Psoas muscle (tissue), 8 donors: ENCODE results near the gene TCERG1L. TPM values are rescaled to one million over a fixed set of nuclear protein-coding genes. Genes with fewer than 3 reads are reported as not detected.

Experiments used
- ATAC-seq, 4 donors: fragments of 200-7000 bp; cut with Tn5 transposase; one replicate each; pipeline ENCODE4 v1.9.1; 2020; ENCODE audit warnings: moderate library complexity in 3 of 4, mild to moderate bottlenecking in 2 of 4
- DNase-seq, 2 donors: peaks; one replicate each; pipeline ENCODE4 v3.0.0-alpha.2; 2020
- H3K27ac ChIP-seq: fragments of 200-600 bp; one replicate; pipeline ENCODE4 v1.8.0; 2022
- H3K27me3 ChIP-seq, 3 donors: fragments of 200-600 bp in 1 of 3; one replicate each; pipeline versions ENCODE4 v1.6.1 to v1.8.0; 2013 to 2022; ENCODE audit warnings: low read length in 2 of 3, mild to moderate bottlenecking in 2 of 3, moderate library complexity in 1 of 3; ENCODE audit not compliant: insufficient read depth in 3 of 3
- H3K36me3 ChIP-seq, 2 donors: fragments of 200-600 bp in 1 of 2; one replicate each; pipeline versions ENCODE4 v1.6.1 to v1.8.0; 2013 to 2022; ENCODE audit warnings: low read depth in 1 of 2, mild to moderate bottlenecking in 1 of 2, moderate library complexity in 1 of 2; ENCODE audit not compliant: insufficient read depth in 1 of 2
- H3K4me1 ChIP-seq: fragments of 200-600 bp; one replicate; pipeline ENCODE4 v1.8.0; 2022
- H3K4me3 ChIP-seq: fragments of 200-600 bp; one replicate; pipeline ENCODE4 v1.8.0; 2022; ENCODE audit warnings: mild to moderate bottlenecking
- H3K9me3 ChIP-seq: fragments of 200-600 bp; one replicate; pipeline ENCODE4 v1.8.0; 2022
- WGBS, 3 donors: extraction: QIAGEN DNeasy Blood & Tissue Kit; methylation state at CpG; one replicate each; pipeline versions ENCODE4 v1.1.6 to v1.1.7; 2013; 5-methylcytosine and 5-hydroxymethylcytosine counted together
- intact Hi-C, 2 donors: fragments of 100-400 bp; cut with DNase I; formaldehyde crosslinking; loops; one replicate each; pipeline versions ENCODE4 v1.11.0 to v1.14.2; 2022
- polyA plus RNA-seq, 3 donors: library from polyadenylated mRNA; stranded (reverse); fragments of 200-250 nt; gene quantifications; one replicate each; pipeline ENCODE4 v1.2.3, GENCODE V29; 2013
- total RNA-seq, 4 donors: library from RNA; stranded (reverse); fragmentation: NEBNext Ultra II Directional in 2 of 4; extraction: Animal tissue kit (Norgen Biotek cat#: 25700) in 2 of 4; gene quantifications; one replicate each; pipeline versions ENCODE4 v1.2.1 to v1.2.4, GENCODE V29; 2021 to 2023
- TF ChIP-seq, protein P1 (sequence below): fragments of 200-600 bp; IDR thresholded peaks from one replicate; pipeline ENCODE4 v1.8.0; 2022; ENCODE audit warnings: antibody characterized with exemption
- donor health status: healthy with polysubstance abuse.
- donor health status: DM: no; HTN: no; CAD: no; lungs with moderate emphysema.
- donor health status: Bipolar disorder and iron deficiency.
- donor health status: healthy.
- donor health status: DM: yes; HTN: yes; CAD: no.
- donor health status: DM: no; HTN: no; CAD: no.
- donor health status: DM: no; HTN: no; CAD: no.
- donor health status: DM: yes; HTN: yes; CAD: no.

The TCERG1L gene
- total and polyA plus RNA-seq, 7 donors: 0.01 TPM; not detected in 6

DNA sequence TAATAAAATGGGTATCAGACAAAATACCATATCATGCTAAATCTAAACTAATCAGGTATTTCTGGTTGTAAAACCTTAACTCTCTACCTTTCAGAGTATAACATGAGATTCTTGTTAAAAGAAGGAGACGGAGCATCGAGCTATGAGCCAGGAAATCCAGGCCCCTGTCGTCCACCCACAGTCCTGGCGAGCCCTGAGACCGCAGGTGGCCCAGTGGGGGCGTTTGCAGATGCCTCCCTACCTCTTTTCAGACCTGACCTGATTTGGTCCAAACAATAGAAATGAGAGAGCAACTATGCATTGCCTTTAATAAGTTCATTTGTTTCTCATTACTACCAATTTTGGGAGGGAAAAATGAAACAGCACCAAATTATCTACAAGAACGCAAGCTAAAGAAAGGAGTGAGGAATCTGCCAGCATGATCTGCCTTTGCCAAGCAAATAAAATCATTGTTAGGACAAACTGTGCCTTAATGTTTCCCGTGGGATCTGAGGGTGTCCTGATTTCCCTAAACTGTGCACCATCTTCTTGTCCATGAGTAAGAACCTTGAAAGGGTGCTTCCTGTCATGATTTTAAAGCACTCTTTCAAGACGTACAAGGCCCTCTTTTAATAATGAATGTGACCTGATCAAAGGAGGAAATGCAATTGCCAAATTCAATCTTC, 166.7 kb downstream of the TCERG1L start:
- intact Hi-C loops: no loop called here
- ATAC-seq (no peak), DNase-seq (no peak)
- Histone ChIP-seq H3K9me3 (no peaks in the 10 kb centered on the region), H3K4me1 (no peaks in the 10 kb centered on the region), H3K27me3 (peaks cover 0 to 36% (median 6%) of the 10 kb centered on the region in 3 donors), H3K36me3 (no peaks in the 10 kb centered on the region), H3K4me3 (no peak overlapping the region), H3K27ac (no peak overlapping the region)
- 62 to 85% (median 71%) methylated on average over 9 of the region's 9 CpGs for WGBS, 3 donors
- TF ChIP-seq, protein P1, sequence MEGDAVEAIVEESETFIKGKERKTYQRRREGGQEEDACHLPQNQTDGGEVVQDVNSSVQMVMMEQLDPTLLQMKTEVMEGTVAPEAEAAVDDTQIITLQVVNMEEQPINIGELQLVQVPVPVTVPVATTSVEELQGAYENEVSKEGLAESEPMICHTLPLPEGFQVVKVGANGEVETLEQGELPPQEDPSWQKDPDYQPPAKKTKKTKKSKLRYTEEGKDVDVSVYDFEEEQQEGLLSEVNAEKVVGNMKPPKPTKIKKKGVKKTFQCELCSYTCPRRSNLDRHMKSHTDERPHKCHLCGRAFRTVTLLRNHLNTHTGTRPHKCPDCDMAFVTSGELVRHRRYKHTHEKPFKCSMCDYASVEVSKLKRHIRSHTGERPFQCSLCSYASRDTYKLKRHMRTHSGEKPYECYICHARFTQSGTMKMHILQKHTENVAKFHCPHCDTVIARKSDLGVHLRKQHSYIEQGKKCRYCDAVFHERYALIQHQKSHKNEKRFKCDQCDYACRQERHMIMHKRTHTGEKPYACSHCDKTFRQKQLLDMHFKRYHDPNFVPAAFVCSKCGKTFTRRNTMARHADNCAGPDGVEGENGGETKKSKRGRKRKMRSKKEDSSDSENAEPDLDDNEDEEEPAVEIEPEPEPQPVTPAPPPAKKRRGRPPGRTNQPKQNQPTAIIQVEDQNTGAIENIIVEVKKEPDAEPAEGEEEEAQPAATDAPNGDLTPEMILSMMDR: no peak

DNA sequence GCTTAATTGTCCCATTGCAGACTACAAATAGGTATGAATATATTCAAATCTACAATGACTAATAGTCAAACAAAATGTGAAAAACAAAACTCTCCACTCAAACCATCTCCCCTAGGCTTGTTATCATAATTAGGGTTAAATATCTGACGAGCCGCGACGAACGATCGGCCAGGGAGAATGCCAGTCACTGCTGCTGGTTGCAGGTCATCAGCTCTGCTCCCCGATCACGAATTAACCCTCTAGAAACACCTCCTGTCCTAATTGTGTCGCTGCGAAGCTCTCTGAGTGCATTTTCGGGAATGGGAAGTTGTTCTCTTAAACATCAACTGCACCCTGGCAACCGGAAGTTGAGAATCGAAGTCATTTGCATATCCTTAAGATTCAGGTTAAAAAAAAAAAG, 167.3 kb downstream of the TCERG1L start:
- ATAC-seq (no peak), DNase-seq (no peak)
- peaks cover 0 to 36% (median 4%) of the 10 kb centered on the region in 3 donors for H3K27me3 ChIP-seq
- H3K4me1 ChIP-seq: no peaks in the 10 kb centered on the region
- no peaks in the 10 kb centered on the region for H3K9me3 ChIP-seq
- TF ChIP-seq, protein P1: no peak
- no peak overlapping the region for H3K4me3 ChIP-seq
- intact Hi-C loops: no loop called here
- H3K36me3 ChIP-seq: no peaks in the 10 kb centered on the region
- 79 to 85% (median 85%) methylated on average over 13 of the region's 13 CpGs for WGBS, 3 donors
- no peak overlapping the region for H3K27ac ChIP-seq

- peaks cover 0 to 36% (median 4%) of the 10 kb centered on the region in 3 donors for H3K27me3 ChIP-seq
- DNase-seq (no peak), ATAC-seq (no peak)
- no peak overlapping the region for H3K4me3 ChIP-seq
- WGBS, 3 donors: 79 to 83% (median 79%) methylated on average over 25 of the region's 25 CpGs
- no peaks in the 10 kb centered on the region for H3K36me3 ChIP-seq
- no peaks in the 10 kb centered on the region for H3K9me3 ChIP-seq
- TF ChIP-seq, protein P1: no peak
- intact Hi-C loops: no loop called here
- no peak overlapping the region for H3K27ac ChIP-seq
- H3K4me1 ChIP-seq: no peaks in the 10 kb centered on the region
These were observed 167.9 kb downstream of the TCERG1L start for GRCh38 chr10:131143425-131144165.

GRCh38 chr10:131142517-131143380, 168.8 kb downstream of the TCERG1L start:
- DNase-seq (no peak), ATAC-seq (no peak)
- no peak overlapping the region for H3K4me3 ChIP-seq
- no peaks in the 10 kb centered on the region for H3K4me1 ChIP-seq
- H3K27me3 ChIP-seq: peaks cover 0 to 40% (median 4%) of the 10 kb centered on the region in 3 donors
- H3K36me3 ChIP-seq: no peaks in the 10 kb centered on the region
- no peaks in the 10 kb centered on the region for H3K9me3 ChIP-seq
- TF ChIP-seq, protein P1: no peak
- no peak overlapping the region for H3K27ac ChIP-seq
- intact Hi-C loops: no loop called here
- 81 to 84% (median 84%) methylated on average over 18 of the region's 18 CpGs for WGBS, 3 donors
